AML-193 (cell line): ENCODE measurements around the gene MICAL3.
"Not testable (repeated sequence)": the region's sequence is repeated elsewhere in the genome, so short reads cannot be mapped to it uniquely, and the experiment has no call there.

Experiments
- DNase-seq, 2 experiments: peaks; one replicate each; lab custom pipeline; 2025; lab: John Stamatoyannopoulos, UW

MICAL3 gene

DNA sequence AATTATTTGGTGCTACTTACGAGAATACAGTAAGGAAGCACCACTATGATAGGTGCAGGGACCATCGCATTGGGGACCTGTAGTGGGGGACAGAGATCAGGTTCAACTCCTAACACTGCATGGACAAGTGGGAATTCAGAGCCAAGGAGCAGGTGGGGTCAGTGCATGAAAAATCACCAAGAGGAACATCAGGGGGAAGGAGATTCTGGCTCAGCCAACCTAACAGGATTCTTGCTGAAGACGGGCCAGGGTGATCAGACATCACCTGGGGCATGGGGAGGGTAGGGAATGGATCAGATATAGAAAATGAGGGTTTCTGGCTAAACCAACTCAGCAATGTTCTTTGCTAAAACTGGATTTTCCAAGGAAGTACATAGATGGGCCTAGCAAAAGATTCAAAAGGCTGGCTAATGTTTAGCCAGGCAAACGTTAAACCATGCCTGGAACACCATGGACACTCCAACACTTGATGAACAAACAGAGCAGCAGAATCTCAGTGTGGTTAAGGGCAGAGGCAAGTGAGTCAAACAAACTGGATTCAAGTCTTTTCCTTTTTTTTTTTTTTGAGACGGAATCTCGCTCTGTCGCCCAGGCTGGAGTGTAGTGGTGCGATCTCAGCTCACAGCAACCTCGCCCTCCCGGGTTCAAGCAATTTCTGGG, 70.0 kb downstream of the MICAL3 start:
- DNase-seq: no peak

GRCh38 chr22:17953147-17953546, 71.2 kb downstream of the MICAL3 start:
- no peak for DNase-seq

DNA sequence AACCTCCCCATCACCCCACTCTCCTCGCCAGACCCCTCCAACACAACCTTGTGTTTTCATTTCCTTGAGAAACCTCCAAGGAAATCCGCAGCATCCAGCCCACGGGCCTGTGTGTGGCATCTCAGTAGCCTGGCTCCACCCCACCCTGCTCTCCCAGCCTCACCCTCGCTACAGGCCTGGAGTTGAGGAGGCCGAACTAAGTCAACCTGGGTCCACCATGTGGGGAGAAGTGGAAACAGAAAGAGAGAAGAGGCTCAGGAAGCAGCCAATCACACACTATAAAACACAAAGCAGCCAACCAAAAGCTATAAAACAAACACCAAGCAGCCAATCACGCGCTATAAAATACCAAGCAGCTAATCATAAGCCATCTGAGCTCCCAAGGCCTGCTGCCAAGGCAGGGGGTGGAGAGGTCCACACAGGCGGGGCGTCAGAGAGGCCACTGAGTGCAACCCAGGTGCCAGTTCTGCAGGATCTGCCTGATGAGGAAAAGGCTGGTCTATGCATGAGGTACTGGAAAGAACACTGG, 72.0 kb downstream of the MICAL3 start:
- no peak for DNase-seq

GRCh38 chr22:17951315-17951714, 73.0 kb downstream of the MICAL3 start:
- DNase-seq: no peak

GRCh38 chr22:17950651-17951214, 73.6 kb downstream of the MICAL3 start:
- no peak for DNase-seq

- no peak for DNase-seq
These were observed 74.5 kb downstream of the MICAL3 start for GRCh38 chr22:17949642-17950473.

DNA sequence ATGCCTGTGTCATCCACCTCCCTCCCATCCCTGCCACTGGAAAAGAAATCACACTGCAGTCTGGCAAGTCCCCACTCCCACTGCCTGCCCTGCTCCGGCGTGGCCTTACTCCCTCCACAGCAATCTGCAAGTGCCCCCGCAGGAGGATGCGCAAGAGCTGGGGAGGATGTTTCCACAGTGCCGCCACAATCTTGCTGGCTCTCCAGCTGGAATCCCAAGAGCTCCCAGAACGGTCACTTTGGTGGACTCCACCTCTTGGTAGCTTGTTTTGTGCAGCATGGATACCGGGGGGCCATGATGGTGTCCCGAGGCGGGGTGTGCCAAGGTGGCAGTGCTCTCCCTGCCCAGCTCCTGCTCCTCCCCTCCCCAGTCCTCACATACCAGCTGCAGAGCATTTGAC, 76.3 kb downstream of the MICAL3 start:
- DNase-seq: no peak

DNA sequence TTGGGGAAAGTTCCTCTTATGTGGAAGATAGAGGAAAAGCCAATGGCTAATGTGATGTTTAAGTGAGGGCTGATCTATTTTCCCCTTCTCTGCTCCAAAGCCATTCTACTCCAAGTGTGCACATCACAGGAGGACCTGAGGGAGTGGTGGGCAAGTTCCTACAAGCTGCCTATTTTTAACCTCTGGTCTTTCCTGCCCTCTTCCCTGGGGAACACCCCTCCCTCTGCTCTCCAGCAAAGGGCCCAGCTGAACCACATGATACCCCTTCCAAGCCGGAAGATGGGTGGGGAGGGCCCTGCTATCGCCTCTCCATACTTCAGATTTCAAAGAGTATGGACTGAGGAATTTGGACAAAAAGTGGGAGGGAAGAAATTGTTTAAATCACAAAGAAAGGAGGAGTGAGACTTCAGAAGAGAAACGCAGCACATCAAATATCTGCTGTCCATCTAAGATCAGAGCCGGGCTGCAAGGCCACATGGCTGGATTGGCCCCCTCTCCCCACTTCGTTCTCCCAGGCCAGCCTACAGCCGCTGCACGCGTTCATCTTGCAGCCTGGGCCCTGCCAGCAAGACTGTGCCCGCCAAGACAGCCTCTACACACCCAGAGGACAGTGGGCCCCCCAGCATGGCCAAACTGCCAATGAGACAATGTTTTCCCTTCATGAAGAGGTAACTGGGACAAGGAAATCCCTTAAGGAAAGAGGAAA, 77.5 kb downstream of the MICAL3 start:
- DNase-seq: no peak

GRCh38 chr22:17945888-17946648, 78.3 kb downstream of the MICAL3 start:
- DNase-seq: no peak

DNA sequence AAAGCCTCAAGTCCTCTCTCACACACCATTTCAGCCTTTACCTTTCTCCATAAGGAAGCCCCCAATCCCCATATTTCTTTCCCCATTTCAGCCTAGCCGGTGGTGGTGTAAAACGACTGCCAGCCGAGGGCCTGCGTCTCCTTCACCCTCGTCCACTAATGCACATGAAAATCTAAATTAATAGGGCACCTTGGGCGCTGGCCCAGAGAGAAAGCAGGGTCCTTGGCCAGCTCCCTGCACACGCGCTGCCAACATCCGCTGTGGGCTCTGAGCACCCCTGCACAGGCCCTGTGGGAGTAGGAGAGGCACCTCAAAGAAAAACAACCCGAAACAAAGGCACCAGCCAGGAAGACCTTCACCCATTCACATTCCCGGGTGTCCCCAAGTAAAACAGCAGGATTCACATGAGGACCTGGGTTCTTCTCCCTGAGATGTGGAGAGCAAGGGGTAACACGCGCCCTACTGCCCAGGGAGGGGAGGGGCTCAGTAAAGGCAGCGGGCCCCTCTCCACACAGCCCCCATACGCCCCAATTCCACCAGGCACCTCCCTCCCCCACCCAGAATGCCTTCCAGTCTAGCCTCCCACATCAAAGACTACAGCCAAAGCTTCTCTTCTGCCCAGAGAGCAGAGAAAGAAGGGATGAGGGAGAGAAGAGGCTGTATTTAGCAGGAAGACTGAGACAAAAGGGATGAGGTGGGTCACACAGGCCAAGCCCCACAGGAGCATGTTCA, 79.0 kb downstream of the MICAL3 start:
- no peak for DNase-seq

GRCh38 chr22:17944256-17944655, 80.1 kb downstream of the MICAL3 start:
- no peak for DNase-seq

DNA sequence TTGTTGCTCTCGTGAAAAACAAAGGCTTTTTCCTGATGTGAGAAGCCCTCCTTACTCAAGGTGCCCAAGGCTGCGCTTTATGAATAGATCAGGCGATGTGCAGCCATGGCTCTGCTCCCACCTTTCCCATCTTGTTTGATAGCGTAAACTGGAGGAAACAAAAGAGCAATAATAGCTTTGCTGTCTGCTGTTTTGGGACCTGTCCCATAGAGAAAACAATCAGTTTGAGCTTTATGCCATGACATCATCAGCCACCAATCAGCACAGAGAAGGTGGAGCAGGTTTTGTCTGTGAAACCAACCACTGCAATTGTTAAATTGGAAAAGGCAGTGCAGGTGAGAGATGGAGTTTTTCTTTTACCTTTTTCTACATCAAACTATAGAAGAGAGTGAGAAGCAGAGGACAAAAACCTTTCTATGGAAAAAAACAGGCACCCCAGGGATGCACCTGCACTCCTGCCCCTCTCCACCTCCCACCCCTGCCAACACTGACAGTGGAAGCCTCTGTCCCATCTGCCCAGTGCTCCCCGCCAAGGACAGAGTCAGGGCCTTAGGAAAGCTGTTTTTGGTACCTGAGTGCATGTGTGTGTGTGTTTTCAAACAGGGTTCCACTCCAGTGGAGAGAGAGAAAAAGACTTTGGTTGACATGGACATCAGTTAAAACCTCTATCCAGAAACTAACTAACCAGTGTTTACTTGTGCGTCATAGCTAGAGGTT, 80.7 kb downstream of the MICAL3 start:
- DNase-seq: no peak

DNA sequence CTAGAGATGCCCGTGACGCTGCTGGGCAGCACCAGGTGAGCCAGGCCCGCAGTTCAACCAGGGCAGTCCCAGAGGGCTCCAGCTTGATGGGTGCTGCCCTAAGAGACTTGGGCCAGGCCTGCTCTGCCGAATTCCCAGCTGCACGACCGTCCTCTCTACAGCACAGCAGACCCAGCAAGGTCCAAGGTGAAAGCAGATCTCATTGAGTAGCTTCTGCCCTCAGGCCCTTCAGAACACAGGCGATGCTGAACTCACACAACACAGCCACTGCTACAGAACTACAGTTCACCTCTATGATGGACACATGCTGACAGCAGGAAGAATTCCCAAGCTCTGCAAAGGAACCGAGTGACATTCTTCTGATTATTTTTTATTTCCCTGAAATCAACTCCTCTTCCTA, 81.6 kb downstream of the MICAL3 start:
- DNase-seq: no peak

DNA sequence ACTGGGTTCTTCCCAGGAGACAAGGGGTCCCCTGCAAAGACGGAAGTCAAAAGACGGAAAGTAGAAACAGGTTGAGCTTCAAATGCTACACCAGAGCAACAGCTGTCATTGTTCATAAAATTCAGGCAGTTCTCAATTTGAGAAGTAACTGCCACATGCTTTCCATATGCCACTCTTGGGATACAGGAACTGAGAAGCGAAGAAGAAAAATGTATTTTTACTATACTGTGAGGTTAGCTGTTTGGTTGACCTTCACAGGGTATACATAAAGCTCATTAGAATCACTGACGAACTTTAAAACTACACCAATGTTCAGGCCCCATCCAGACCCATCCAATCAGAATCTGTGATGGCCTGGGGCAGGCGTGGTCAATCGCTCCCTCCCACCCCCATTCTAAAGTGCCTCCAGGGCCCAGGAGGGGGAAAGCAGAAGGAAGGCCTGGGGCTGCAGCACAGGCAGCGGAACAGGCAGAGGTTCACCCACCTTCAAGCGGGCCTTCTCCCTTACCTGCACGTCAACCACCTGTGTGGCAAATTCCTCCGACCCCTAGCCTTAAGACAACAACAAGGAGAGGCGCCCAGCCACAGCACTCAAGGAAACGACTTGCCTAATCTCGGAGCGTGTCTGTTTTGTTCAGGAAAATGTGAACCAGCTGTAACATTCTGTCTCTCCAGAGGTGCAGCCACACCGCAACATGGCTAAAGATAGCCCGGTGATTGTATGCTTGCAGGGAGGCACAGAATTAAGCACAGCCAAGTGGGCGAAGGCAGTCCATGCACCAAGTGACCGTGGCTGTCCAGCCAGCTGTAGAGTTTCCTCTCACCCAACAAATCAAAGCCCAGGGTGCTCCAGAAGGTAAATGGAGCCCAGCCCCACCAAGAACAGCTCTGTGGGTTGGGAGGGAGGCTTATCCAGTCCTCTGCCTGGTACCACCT, 82.6 kb downstream of the MICAL3 start:
- no peak for DNase-seq

GRCh38 chr22:17939579-17939978, 84.8 kb downstream of the MICAL3 start:
- no peak for DNase-seq

GRCh38 chr22:17939011-17939410, 85.3 kb downstream of the MICAL3 start:
- no peak for DNase-seq

DNA sequence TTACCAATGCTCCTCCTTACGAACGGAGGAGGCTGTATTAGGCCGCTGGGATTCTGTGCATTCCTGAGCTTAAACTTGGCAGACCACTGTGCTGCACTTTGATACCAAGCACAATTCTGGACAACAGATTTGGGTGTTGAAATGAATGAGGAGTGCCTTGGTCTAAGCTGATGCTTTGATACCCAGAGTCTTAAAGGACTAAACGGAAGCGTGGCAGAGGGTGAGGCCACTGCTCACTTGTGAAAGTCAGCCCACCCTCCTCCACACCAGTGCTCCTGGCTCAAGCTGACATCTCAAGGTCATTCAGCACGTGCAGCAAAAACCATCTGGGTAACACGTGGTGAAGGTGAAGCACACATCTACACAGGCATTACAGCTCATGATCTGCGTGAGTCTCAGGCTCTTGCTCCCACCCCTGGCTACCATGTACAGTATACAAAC, 85.9 kb downstream of the MICAL3 start:
- no peak for DNase-seq

DNA sequence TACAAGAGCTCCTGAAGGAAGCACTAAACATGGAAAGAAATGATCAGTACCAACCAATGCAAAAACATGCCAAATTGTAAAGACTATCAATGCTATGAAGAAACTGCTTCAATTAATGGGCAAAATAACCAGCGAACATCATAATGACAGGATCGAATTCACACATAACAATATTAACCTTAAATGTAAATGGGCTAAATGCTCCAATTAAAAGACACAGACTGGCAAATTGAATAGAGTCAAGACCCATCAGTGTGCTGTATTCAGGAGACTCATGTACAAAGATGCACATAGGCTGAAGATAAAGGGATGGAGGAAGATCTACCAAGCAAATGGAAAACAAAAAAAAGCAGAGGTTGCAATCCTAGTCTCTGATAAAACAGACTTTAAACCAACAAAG, 91.9 kb downstream of the MICAL3 start:
- not testable (repeated sequence) for DNase-seq

DNA sequence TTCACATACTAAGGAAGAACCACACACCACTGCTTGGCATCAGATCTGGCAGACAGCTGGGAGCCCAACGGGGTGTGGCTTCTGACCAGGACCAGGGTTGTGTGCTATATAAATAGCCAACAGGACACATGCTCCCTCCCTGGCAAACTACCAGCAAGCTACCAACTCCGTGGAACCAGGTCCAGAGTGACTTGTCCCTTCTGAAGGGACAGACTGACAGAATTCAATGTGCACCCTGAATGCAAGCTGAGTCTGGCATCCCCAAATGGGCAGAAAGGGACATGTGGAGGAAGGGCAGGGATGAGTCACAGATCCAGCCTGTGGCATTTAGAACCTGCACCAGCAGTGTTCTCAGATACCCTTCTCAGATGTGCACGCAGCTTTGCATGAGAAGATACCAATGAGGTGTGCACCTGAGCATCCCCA, 92.9 kb downstream of the MICAL3 start:
- no peak for DNase-seq
